NT2/D1 (cell line): Measurements from ENCODE around the gene MROH8.

Source experiments
- SUZ12 ChIP-seq: IDR thresholded peaks from 2 replicates; pipeline ENCODE4 v1.6.1; 2011; ENCODE audit not compliant: insufficient read length, insufficient read depth; ENCODE audit errors: extremely low read depth
- YY1 ChIP-seq: IDR thresholded peaks from 2 replicates; pipeline ENCODE4 v1.6.1; 2011; ENCODE audit not compliant: insufficient read length, insufficient read depth
- ZNF274 ChIP-seq: IDR thresholded peaks from 2 replicates; pipeline ENCODE4 v1.6.1; 2011; ENCODE audit warnings: mild to moderate bottlenecking, low read depth, low read length

GRCh38 chr20:37155987-37156386 is 23.4 kb downstream of the MROH8 start:
- TF ChIP-seq YY1 (no peak), SUZ12 (no peak), ZNF274 (no peak)
